ENCODE data around the gene SOHLH2.

SOHLH2 gene

GRCh38 chr13:36133950-36134626, 80.3 kb downstream of the SOHLH2 start:
- DNase-seq = no peak
- intact Hi-C loops (cut with DNase I) = no loop called here

- no peak for DNase-seq
- intact Hi-C loops (cut with DNase I) = no loop called here
Measured at GRCh38 chr13:36132376-36132775, 82.0 kb downstream of the SOHLH2 start.

DNA sequence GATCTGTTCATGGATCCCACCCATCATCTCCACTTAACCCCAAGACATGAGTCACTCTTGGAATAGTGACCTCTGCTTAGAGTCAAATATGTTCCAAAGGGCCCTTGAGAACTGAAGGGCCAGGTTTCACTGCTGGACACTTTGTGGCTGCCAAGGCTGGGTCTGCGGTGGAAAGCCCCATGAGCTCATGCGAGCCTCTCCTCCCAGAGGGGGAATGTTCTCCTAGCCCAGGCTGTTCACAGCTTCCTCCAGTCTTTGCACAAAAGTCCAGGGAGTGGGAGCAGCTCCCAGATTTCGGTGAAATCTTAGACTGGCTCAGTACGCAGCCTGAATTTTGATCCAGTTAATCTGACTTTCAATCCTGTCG, 82.4 kb downstream of the SOHLH2 start:
- intact Hi-C loops (cut with DNase I) = no loop called here
- DNase-seq = peak in 5 of 10 donors; percentile 25 to 86 (median 74)

DNA sequence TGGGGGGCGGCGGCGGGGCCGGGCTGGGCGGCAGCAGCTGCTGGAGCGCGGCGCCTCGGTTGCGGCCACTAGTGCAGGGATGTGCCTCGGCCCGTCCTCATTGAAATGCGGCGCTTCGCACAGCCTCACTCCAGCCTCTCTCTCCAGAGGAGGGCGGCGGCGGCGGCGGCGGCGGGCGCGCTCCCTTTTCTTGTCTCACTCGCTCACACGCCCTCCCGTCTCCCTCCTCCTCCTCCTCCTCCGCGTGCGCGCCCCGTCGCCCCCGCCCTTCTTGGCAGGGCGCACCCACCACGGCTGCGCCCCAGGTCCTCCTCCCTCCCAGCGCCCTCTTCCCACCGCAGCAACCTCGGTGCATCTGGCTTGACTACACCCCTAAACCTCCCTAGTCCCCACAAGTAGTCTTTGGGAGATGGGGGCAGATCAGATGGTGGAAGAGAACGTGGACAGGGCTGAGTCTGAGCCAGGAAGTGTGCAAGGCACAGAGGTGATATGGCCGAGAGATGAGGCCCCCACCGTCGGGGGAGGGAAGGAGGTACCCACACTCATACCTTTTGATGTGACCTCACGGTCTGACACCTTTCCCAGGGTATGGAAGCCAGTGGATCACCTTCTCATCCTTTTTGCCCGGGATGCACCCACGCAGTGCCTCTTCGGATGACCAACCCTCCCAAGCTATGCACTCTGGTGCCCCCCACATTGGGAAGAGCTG, 83.0 kb downstream of the SOHLH2 start, which contains the start of gene DCLK1:
Gene DCLK1, minus strand, starts transcription at position 161 of the 709 bp plus-strand sequence.
- intact Hi-C loops (cut with DNase I) = no loop called here
- peak; percentile 25 to 96 (median 70) for DNase-seq

DNA sequence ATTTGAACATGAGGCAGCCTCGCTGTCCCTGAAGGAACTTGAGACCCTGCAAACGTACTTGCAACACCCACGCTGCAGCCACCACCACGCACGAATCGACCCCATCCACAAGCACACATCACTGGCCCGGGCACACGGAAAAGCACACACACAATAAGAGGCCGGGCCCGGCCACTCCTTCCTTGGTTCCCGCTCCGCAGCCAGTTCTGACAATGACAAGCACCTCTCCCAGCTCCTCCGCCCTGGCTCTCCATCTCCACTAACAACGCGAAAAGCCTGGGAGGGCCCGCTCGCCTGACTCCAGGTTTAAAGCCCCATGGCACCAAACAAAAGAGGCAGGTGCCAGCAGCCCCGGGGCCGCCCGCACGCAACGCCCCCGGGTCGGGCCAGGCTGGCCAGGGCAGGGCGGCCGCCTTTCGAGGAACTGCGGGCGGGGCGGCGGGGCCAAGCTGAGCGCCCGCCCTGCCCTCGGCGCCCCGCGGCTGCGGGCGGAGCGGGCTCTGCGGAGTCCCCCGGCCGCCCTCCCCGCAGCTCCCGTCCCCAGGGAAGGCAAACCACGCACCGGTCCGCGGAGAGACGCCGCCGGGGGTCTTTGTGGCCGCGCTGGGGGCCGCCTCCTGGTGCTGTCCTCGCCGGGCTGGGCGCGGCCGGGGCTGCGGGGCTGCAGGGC, 83.7 kb downstream of the SOHLH2 start:
- DNase-seq = peak in 7 of 10 donors; percentile 28 to 87 (median 42)
- intact Hi-C loops (cut with DNase I) = no loop called here

DNA sequence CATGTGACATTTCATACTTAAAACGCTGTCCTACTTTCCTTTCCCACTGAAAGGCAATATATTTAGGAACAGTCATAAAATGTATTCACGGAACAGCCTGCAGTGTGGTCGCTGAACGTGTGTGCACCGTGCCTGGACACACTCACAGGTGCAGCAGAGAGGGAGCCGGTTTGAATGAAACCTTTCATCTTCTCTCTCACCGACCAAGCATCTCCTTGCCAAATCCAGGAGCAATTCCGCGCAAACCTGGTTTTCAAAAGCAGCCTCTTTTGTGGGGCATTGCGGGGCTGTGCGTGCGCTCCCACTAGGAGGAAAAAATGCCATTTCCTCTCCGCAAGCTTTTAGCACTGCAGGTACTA, 84.2 kb downstream of the SOHLH2 start:
- intact Hi-C loops (cut with DNase I) = no loop called here
- DNase-seq = peak in 2 of 10 donors; percentile 12 to 71

- intact Hi-C loops (cut with DNase I) = no loop called here
- DNase-seq = peak in 2 of 10 donors; percentile 67 to 79
Measured at GRCh38 chr13:36129539-36129938, 84.8 kb downstream of the SOHLH2 start.

DNA sequence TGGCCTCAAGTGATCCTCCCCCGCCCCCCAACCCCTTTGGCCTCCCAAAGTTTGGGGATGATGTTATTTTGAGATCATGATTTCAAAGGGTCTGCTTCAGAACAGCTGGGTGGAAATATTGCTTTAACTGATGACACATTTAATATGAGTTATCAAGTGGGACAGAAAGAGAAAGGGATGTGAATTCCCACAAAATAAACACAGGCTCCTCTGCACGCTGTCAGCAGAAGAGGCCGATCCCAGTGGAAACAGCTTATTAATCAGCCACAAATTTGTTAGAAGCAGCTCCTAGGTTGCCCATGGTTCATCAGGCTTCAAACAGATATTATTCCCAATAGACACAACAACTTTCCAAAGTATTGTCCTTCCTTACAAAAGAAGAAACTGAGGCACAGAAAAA, 87.9 kb downstream of the SOHLH2 start:
- no peak for DNase-seq
- intact Hi-C loops (cut with DNase I) = no loop called here

DNA sequence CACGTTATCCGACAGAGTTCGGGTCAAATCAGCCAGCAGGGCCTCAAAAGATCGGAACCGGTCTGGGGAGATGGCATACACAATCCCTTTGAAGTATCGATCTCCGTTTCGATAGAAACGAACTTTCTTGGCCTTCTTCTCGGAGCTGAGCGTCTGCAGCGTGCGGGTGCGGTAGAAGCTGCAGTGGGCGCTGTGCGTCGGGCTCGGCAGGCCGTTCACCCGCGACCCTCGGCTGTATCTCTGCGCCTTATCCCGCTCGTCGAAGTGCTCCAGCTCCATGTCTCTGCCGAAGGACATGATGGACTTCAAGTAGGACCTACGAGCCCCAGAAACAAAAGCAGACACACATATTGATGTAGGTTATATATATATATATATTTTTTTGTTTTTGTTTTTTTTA, 88.5 kb downstream of the SOHLH2 start:
- intact Hi-C loops (cut with DNase I) = no loop called here
- DNase-seq = no peak

GRCh38 chr13:36124236-36124822, 90.0 kb downstream of the SOHLH2 start:
- DNase-seq = peak in 1 of 10 donors; percentile 19
- intact Hi-C loops (cut with DNase I) = no loop called here

All from posterior cingulate gyrus (tissue), 11 donors.